OCI-M2 (cell line): ENCODE data around the gene CD83.

Source experiments
- DNase-seq: peaks from one replicate; lab custom pipeline; 2025; ENCODE audit not compliant: unreplicated experiment; lab: John Stamatoyannopoulos, UW

CD83 gene

DNA sequence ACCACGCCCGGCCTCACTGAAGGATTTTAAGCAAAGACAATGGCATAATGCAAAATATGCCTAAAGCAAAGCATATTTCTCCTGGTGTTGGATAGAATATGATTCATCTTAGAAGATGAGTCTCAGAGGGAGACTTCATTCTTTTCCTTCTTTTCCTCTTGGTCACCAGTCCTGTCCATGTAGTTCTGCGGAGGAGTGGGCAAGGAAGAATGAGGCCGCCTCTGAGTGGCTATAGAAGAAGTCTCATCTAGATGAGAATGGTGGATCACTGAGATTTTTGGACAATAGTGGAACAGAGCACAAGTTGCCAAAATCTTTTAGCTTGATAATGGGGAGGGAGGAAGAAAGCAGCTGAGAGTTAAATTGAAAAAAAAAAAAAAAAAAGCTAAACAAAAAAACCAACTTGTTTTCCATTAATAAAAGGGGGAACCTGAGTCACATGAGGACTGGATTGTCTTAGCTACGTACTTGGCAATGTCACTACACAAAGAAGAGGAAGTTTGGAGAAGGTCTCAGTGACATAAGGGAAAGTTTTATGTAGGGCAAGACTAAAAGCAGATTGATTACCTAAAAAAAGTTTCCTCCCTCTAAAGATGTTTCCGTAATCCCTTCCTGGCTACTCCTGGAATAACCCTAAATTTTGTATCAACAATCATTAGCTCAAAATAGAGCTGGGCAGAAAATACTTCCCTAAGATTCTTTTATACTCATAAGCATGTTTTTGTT, 6.0 kb downstream of the CD83 start:
- DNase-seq, result no peak

DNA sequence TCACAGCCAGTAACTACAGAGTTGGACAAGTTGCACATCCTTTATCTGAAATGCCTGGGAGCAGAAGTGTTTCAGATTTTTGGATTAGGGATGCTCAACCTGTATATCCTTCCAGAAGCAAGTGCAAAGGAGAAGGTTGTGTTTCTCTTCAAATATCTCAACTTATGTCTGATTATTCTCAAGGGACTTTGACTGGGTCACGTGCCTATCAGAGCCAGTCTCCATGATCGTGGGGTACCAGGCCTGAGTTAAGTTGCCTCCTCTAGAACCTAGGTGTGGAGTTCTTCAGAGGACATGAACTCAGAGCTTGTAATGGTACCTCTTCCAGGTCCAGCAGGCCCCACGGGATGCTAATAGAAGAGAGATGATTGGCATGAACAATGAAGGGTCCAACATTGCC, 7.8 kb downstream of the CD83 start:
- DNase-seq, result no peak

DNA sequence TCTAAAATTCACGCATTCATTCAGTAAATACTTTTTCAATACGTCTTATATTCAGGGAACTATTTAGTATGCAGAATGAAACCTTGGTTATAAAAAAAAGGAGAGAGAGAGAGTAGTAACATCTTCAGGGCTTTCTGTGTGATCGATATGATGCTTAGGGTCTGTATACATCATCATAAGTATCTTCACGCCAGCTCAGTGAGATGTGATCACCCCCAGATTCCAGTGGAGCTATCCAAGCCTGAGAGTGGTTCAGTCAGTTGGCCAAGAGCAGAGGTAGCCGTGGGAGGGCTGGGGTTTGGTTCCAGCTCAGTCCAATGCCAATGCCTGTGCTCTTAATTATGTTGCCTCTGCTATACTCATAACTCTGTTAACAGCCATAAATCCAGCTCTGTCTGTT, 8.6 kb downstream of the CD83 start:
- DNase-seq, result no peak

DNA sequence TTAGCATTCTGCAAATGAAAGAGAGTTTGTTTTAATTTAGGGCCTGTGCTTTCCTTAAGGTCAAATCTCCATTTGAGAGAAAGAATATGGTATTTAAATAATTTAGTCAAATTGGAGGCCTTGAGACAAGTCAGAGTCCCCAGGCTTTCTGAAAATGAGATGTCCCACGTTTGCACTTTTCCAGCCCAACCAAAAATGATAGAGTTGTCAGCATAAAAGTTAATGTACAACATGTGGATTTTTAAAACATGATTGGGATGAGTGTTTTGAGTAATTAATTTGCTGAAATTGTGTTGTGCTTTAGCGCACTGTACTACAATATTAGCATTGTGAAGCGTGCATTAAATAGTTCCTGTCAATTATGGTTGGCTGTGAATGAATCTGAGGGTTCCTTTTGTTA, 10.0 kb downstream of the CD83 start:
- DNase-seq, result no peak

DNA sequence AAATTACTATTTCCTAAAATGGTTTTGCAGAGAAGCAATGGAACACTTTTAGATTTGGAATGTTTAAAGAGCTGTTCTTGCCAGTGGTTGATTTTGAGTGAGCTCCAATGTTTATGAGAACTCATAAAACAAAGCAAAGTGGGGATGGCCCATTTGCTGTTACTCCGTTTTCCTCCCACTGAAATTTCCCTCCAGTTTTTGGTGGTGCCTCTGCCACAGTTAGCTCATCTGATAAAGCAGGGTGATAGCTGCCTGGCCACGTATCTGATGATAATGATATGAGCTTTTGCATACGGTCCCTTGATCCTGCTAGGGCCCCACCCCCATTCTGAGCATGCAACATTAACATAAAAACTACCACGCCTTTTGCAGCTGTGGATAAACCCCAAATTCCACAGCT, 10.4 kb downstream of the CD83 start:
- DNase-seq, result no peak

DNA sequence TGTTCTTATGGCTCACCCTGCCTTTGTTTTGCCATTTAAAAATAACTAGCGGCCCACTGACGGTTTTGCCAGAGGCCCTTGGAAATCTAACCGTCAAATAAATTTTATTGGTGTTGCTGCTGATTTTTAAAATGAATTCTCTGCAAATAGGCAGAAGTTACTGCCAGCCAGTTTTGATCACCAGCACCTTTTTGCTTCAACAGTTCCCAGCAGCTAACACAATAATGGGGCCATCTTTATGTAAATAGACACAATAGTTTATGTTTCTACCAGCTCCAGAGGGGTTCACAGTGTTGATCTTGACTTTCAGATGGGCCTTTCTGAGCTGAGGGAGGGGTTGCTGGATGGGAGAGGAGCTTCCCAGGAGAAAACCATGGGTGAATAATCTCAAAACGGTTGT, 11.2 kb downstream of the CD83 start:
- DNase-seq, result no peak

DNA sequence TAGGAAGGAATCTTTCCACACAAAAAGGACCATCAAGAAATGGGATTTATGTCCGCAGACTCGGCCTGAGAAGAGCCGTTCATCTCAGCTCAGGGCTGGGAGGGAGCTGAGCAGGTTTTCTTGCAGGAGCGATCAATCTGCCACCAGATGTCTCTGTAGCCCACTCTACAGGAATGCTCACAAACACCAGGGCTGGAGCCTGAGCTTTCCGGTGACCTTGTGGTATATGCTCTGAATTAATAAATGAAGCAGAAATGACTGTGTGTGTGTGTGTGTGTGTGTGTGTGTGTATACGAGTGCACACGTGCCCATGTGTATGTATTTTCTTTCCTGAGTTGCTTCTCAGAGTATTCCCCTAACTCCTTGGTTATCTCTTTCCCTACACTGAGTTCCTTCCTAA, 12.0 kb downstream of the CD83 start:
- no peak for DNase-seq

DNA sequence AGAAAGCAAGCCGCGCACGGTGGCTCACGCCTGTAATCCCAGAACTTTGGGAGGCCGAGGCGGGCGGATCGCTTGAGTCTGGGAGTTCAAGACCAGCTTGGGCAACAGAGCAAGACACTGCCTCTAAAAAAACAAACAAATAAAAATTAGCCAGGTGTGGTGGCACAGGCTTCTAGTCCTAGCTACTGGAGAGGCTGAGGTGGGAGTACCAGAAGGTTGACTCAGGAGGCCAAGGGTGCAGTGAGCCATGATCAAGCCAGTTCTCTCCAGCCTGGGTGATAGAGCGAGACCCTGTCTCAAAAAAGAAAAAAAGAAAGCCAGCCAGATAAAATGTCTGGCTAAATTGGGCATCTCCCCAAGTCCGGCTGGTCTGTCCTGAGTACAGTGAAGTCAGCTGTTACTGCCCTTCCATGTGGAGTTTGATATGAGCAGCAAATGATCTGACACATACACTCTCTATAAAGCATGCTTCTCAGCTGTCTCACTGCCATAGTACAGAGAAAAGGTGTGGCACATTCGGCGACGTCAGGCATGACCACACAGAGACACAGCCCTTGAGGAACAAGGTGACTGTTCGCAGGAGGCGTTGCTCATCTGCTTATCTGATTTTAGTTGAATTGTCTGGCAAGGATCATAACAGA, 13.0 kb downstream of the CD83 start:
- no peak for DNase-seq

DNA sequence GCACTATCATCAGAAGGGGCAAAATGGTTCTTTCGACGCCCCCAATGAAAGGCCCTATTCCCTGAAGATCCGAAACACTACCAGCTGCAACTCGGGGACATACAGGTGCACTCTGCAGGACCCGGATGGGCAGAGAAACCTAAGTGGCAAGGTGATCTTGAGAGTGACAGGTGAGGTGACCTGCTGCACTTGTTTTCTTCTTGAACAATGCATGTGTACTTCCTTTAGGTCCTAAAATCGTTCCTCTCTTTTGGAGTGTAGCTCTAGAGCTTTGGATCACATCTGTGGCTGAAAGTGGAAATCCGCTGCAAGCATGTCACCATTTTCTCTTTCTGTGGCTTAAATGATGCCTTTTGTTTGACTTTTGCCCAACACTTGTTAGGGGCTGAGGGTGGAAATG, 14.0 kb downstream of the CD83 start:
- DNase-seq, result no peak

DNA sequence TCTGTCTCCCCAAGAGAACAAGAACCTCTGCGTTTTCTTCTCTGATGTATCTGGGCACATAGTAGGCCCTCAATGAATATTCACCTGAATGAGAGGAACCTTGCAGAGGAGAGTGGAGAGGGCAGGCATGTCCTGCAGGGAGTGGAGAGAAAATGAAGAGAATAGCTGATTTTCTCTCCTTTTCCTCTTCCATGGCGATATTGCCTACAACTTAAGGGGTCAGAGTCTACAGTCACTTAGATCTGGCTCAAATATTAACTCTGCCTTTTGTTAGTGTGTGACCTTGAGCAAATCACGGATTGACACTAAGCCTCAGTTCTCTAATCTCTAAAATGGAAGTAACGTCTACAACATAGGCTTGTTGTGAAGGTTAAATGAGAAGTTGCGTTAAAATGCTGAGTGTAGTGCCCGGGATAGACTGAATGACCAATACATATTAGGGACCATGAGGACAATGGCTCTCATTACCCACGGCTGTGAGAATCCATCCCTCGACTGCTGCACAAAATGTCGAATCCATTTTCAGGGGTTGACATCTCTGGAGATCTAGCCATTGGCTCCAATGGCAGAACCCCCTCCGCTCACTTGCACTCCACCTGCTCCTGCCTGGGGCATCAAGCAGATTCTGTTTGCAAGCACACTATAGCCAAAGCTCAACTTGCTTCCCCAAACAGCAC, 14.8 kb downstream of the CD83 start:
- no peak for DNase-seq

DNA sequence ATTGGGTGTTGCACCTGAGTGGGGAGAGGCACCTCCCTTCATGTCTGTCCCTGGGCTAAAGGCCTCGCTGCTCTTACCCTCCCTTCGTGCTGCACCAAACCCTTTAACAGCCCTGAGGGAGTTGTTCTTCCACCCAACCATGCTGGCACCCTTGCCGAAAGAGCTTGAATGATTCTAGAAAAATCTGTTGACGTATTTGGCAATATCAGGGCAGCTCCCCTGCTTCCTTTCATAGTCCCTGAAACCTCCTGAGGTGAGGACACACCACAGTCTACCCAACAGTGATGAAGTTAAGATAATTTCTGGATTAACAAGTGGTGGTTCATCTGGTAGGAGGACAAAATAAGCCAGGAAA, 15.3 kb downstream of the CD83 start:
- DNase-seq, result no peak

DNA sequence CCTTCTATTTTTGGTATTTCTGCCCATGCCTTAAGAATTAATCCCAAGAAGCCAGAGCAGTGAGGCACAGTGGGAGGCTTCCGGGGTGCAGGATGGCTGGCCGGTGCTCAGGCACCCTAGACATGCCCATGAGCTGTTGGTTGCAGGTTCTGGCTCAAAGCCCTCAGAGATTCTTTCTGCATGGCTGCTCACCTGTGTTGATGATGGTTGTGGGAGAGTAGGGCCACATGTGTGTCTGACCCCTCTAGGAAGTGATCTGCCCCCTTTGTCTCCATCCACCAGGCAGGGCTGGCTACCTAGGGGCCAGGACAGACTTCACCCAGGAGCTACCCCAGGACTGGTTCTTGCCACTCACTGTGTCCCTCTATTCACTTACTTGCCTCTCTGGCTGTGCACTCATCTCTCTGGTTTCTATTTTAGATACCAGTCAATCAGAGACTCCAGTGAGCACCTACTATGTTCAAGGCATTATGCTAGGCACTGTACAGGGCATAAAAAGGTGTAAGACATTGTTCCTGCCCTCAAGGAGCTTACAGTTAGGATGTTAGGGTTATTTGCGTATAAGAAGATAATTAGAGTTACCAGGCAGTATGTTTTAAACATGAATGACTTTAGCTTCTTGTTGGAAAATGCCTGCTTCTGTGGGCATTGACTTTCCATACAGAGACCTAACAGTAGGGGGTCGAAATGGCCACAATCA, 16.8 kb downstream of the CD83 start:
- DNase-seq, result no peak

DNA sequence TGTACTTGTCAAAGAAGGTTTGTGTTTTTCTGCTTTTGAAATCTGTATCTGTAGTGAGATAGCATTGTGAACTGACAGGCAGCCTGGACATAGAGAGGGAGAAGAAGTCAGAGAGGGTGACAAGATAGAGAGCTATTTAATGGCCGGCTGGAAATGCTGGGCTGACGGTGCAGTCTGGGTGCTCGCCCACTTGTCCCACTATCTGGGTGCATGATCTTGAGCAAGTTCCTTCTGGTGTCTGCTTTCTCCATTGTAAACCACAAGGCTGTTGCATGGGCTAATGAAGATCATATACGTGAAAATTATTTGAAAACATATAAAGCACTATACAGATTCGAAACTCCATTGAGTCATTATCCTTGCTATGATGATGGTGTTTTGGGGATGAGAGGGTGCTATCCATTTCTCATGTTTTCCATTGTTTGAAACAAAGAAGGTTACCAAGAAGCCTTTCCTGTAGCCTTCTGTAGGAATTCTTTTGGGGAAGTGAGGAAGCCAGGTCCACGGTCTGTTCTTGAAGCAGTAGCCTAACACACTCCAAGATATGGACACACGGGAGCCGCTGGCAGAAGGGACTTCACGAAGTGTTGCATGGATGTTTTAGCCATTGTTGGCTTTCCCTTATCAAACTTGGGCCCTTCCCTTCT, 18.4 kb downstream of the CD83 start:
- no peak for DNase-seq

DNA sequence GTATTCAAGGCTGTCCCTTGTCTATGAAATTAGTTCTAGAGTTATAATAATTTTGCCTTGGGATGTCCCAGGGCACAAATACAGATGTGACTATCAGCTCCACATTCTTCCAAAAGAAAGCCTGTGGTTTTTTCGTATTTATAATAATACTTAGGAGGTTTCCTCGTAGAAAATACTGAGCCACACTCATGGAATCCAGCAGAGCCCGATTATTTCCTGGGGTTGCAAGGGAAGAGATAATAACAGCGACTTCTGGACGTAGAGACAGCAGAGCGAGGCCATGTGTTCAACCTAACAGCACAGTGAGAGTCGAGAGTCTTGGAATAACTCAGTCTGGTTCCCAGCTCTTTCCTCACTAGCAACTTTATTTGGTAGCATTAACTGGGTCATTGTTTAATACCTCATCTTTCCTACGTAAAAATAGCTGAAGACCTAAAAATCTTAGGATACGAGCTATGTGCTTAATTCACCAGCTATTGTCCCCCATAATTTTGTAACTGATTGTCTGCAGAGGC, 21.2 kb downstream of the CD83 start:
- DNase-seq, result no peak

DNA sequence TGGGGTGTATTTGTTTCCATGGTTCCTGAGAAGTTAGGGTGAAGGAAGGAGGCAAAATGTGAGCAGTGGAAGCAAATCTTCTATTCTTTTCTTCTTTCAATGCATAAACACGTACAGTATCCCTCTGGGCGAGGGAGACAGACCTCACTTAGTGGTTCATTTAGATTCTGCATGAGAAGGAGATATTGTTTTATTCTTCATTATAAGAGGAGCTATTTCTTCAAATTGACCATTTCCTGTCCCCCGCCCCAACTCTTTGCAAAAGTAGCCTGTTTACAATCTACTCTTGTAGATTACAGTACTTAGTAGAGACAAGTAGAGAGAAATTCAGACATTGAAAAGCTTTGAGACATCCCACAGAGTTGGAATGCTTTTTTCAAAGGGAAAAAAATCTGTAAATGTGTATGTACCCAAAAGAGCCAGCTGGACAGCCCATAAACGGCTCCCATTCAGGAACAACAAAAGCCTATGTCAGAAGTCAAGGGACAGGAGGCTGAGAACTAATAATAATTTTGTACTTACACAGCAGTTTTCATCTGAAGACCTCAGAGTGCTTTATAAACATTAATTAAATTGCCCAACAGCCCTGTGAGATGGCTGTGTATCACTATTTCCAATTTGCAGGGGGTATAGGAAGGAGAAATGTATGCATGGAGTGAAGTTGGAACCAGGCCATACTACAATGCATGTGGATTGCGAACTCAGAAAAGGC, 23.9 kb downstream of the CD83 start:
- no peak for DNase-seq

DNA sequence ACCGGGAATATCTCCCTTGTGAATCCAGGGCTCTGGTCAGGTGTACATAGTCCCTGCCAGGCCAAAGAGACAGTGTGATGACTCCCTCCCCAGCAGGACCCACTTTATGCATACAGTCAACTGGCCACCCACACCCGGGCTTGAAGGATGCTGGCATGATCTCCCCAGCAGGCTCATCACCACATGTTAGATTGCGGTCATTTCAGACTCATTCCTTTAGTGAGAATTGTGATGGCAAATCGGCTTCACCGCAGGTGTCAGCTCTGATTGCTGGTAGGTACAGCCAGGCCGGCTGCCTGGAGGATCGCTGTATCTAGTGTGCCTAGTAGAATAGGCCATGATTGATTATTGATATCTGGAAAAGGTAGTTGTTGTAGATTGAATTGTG, 24.5 kb downstream of the CD83 start:
- no peak for DNase-seq

DNA sequence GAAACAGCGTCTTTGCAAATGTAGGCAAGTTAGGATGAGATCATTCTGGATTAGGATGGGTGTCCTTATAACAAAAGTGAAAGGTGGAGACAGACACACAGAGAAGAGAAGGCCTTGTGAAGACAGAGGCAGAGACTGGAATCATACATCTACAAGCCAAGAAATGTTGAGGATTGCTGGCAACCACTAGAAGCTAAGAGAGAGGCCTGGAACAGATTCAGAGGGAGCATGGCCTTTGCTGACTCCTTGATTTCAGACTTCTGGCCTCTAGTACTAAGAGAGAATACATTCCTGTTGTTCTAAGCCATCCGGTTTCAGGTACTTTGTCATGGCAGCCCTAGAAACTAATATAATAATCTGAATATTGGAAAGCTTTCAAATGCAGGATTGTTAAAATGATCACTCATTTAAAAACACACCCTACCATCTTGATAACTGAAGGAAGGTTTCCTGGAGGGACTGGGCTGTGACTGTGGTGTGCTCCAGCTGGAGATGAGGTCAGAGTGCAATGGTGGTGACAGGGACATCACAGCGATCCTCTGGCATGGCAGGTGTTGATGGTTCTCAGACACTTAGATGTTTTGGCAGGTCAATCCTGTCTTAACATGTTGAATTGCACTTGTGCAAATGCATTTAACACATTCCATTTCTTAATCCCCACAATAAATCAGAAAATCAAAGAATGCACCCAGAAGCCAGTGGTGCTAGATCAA, 25.1 kb downstream of the CD83 start:
- DNase-seq, result no peak

DNA sequence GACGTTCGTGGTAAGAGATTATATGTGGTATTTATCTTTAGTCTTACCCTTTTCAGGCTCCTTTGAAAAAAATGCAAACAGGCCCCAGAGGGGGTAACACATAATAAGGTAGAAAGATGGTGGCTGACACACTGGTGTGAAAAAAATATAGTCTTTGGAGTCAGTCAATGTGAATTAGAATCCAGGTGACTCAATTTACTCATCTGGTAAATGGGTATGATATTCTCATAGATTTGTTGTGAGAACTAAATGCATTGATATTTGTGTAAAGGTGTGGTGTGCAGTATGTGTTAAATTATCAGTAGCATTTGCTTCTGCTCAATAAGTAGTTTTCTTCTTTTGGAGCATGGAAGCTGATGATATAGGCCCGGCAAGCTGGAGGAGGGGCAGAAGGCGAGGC, 25.7 kb downstream of the CD83 start:
- no peak for DNase-seq

DNA sequence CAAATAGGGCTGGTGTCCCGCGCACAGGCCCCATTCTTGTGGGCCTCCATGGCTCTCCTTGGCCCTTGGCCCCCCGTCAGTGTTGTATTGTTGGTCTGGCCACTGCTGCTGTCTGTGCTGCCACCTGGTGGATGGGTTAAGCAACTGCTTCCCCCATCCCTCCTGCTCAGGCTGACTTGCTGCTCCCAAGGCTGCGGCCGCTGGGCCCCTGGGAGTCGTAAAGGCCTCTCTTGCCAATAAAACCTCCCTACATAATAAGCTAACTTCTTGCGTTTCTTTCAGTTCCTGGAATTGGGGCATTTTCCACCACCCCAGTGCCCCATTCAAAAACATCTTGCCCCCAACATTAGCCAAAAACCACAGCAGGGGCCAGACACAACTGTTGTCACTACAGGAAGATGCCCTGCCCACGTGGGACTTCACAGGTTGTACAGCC, 27.1 kb downstream of the CD83 start:
- DNase-seq, result peak; percentile 41

DNA sequence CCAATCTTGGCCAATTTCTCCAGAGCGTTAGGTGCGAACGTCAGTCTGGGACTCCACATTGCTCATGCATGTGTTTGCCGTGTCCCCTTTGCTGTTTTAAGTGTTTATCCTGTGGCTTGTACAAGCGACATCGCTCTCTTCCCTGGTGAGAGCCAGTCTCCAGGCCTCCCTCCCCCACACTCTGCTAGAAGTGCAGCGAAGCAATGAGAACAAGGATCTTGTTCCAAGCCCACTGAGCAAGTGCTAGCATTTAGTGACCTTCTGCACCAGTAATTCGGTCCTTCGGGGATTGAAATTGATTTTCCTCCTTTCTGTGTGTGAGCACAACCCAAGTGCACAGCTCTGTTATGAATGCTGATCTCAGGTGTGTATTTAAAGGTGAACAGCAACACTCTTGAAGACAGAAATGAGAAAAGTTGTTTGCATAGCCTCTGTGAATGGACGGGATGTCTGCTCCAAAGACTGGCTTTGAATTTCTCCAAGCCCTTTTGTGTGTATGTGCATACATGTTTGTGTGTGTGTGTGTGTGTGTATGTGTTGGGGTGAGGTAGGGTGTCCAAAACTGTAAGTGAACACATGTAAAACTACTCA, 29.0 kb downstream of the CD83 start:
- no peak for DNase-seq
